Psoas muscle (tissue), 8 donors: ENCODE results near the gene ANKRD37. TPM values are rescaled to one million over a fixed set of nuclear protein-coding genes. Genes with fewer than 3 reads are reported as not detected.

Experiments used
- ATAC-seq, 4 donors: fragments of 200-7000 bp; cut with Tn5 transposase; one replicate each; pipeline ENCODE4 v1.9.1; 2020; ENCODE audit warnings: moderate library complexity in 3 of 4, mild to moderate bottlenecking in 2 of 4
- DNase-seq, 2 donors: peaks; one replicate each; pipeline ENCODE4 v3.0.0-alpha.2; 2020
- H3K27ac ChIP-seq: fragments of 200-600 bp; one replicate; pipeline ENCODE4 v1.8.0; 2022
- H3K27me3 ChIP-seq, 3 donors: fragments of 200-600 bp in 1 of 3; one replicate each; pipeline versions ENCODE4 v1.6.1 to v1.8.0; 2013 to 2022; ENCODE audit warnings: low read length in 2 of 3, mild to moderate bottlenecking in 2 of 3, moderate library complexity in 1 of 3; ENCODE audit not compliant: insufficient read depth in 3 of 3
- H3K36me3 ChIP-seq, 2 donors: fragments of 200-600 bp in 1 of 2; one replicate each; pipeline versions ENCODE4 v1.6.1 to v1.8.0; 2013 to 2022; ENCODE audit warnings: low read depth in 1 of 2, mild to moderate bottlenecking in 1 of 2, moderate library complexity in 1 of 2; ENCODE audit not compliant: insufficient read depth in 1 of 2
- H3K4me1 ChIP-seq: fragments of 200-600 bp; one replicate; pipeline ENCODE4 v1.8.0; 2022
- H3K4me3 ChIP-seq: fragments of 200-600 bp; one replicate; pipeline ENCODE4 v1.8.0; 2022; ENCODE audit warnings: mild to moderate bottlenecking
- H3K9me3 ChIP-seq: fragments of 200-600 bp; one replicate; pipeline ENCODE4 v1.8.0; 2022
- WGBS, 3 donors: extraction: QIAGEN DNeasy Blood & Tissue Kit; methylation state at CpG; one replicate each; pipeline versions ENCODE4 v1.1.6 to v1.1.7; 2013; 5-methylcytosine and 5-hydroxymethylcytosine counted together
- intact Hi-C, 2 donors: fragments of 100-400 bp; cut with DNase I; formaldehyde crosslinking; loops; one replicate each; pipeline versions ENCODE4 v1.11.0 to v1.14.2; 2022
- polyA plus RNA-seq, 3 donors: library from polyadenylated mRNA; stranded (reverse); fragments of 200-250 nt; gene quantifications; one replicate each; pipeline ENCODE4 v1.2.3, GENCODE V29; 2013
- total RNA-seq, 4 donors: library from RNA; stranded (reverse); fragmentation: NEBNext Ultra II Directional in 2 of 4; extraction: Animal tissue kit (Norgen Biotek cat#: 25700) in 2 of 4; gene quantifications; one replicate each; pipeline versions ENCODE4 v1.2.1 to v1.2.4, GENCODE V29; 2021 to 2023
- TF ChIP-seq, protein P1 (sequence below): fragments of 200-600 bp; IDR thresholded peaks from one replicate; pipeline ENCODE4 v1.8.0; 2022; ENCODE audit warnings: antibody characterized with exemption
- donor health status: healthy with polysubstance abuse.
- donor health status: DM: no; HTN: no; CAD: no; lungs with moderate emphysema.
- donor health status: Bipolar disorder and iron deficiency.
- donor health status: healthy.
- donor health status: DM: yes; HTN: yes; CAD: no.
- donor health status: DM: no; HTN: no; CAD: no.
- donor health status: DM: no; HTN: no; CAD: no.
- donor health status: DM: yes; HTN: yes; CAD: no.

The ANKRD37 gene
- total and polyA plus RNA-seq, 7 donors, result 6.9 to 31.2 (median 20.0) TPM

DNA sequence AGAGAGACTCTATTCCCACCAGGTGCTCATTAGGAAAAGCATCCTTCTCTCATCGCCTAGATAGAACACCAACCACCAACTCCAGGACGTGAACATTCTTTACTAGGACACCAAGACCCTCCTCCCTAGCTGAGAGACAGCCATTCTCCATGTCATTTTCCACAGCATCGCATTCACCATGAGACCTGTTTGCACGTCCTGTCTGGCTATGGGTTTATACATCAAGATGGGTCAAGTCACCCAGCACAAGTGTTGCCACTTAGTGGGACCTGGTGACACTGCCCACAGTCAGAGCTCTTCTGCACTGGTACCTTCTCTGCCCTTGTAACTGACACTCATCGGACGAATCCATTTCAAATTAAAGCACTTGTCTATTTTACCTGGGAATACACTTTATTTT is 18.4 kb upstream of the ANKRD37 start:
- TF ChIP-seq, protein P1, sequence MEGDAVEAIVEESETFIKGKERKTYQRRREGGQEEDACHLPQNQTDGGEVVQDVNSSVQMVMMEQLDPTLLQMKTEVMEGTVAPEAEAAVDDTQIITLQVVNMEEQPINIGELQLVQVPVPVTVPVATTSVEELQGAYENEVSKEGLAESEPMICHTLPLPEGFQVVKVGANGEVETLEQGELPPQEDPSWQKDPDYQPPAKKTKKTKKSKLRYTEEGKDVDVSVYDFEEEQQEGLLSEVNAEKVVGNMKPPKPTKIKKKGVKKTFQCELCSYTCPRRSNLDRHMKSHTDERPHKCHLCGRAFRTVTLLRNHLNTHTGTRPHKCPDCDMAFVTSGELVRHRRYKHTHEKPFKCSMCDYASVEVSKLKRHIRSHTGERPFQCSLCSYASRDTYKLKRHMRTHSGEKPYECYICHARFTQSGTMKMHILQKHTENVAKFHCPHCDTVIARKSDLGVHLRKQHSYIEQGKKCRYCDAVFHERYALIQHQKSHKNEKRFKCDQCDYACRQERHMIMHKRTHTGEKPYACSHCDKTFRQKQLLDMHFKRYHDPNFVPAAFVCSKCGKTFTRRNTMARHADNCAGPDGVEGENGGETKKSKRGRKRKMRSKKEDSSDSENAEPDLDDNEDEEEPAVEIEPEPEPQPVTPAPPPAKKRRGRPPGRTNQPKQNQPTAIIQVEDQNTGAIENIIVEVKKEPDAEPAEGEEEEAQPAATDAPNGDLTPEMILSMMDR, result no peak
- Histone ChIP-seq H3K27ac (no peak overlapping the region), H3K4me1 (no peaks in the 10 kb centered on the region), H3K27me3 (no peaks in the 10 kb centered on the region), H3K36me3 (peaks cover 0 to 4% of the 10 kb centered on the region in 2 donors), H3K4me3 (no peak overlapping the region), H3K9me3 (no peaks in the 10 kb centered on the region)
- no peak for ATAC-seq
- 88 to 98% (median 90%) methylated on average over 6 of the region's 6 CpGs for WGBS, 3 donors
- intact Hi-C loops, result no loop called here
- no peak for DNase-seq

DNA sequence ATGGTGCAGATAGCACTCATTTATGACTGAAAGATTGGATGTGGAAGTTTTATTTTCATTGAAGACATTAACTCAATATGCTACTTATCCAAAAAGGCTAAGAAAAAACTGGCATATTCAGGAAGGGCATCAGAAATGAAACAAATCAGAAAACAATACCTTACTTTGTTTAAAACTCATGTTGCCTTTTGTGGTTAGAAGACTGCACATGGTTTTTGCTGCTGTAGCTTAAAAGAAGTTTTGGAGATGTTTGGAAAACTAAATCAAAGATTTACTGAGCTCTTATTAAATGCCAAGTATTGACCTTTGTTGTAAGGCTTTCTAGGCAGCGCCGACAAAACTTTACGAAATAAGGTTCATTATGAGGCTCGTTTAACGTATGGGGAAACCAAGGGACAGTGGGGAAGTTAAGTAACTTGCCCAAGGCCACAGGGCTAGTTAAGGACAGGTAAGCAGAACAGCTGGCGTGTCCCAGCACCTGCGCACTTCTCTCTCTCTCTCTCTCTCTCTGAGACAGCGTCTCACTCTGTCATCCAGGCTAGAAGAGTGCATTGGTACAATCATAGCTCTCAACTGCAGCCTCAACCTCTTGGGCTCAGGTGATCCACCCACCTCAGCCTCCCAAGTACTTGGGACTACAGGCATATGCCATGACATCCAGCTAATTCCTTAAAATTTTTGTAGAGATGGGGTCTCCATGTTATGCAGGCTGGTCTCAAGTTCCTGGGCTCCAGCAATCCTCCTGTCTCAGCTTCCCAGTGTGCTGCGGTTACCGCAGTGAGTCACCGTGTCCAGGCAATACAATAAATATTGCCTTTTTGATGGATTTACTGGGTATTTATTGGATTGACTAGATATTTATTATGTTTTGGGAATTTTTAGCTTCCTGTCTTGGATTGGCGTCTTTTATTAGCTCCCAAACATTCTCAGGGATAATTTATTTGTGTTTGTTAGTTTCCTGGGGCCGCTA is 17.0 kb upstream of the ANKRD37 start:
- no peaks in the 10 kb centered on the region for H3K9me3 ChIP-seq
- H3K36me3 ChIP-seq, result no peaks in the 10 kb centered on the region
- intact Hi-C loops, result no loop called here
- no peaks in the 10 kb centered on the region for H3K27me3 ChIP-seq
- WGBS, 3 donors, result 95% methylated on average over 13 of the region's 13 CpGs
- H3K4me3 ChIP-seq, result no peak overlapping the region
- TF ChIP-seq, protein P1, result no peak
- DNase-seq, result no peak
- no peaks in the 10 kb centered on the region for H3K4me1 ChIP-seq
- ATAC-seq, result no peak
- H3K27ac ChIP-seq, result no peak overlapping the region

DNA sequence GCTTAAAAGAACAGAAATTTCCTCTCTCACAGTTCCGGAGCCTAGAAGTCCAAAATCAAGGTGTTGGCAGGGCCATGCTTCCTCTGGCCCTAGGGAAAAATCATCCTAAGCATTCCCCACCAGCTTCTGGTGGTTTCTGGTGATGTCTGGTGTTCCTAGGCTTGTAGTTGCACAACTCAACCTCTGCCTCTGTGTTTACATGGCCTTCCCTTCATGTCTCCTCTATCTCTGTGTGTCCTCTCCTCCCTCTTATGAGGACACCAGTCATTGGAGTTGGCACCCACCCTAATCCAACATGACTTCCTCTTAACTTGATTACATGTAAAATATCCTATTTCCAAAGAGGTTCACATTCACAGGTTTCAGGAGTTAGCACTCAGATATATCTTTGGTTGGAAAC is 16.3 kb upstream of the ANKRD37 start:
- no peaks in the 10 kb centered on the region for H3K36me3 ChIP-seq
- intact Hi-C loops, result no loop called here
- ATAC-seq, result no peak
- no peak for DNase-seq
- no peaks in the 10 kb centered on the region for H3K9me3 ChIP-seq
- no peaks in the 10 kb centered on the region for H3K4me1 ChIP-seq
- no peak overlapping the region for H3K27ac ChIP-seq
- no peaks in the 10 kb centered on the region for H3K27me3 ChIP-seq
- no peak overlapping the region for H3K4me3 ChIP-seq
- 83 to 85% (median 85%) methylated on average over 1 of the region's 1 CpG for WGBS, 3 donors
- TF ChIP-seq, protein P1, result no peak

DNA sequence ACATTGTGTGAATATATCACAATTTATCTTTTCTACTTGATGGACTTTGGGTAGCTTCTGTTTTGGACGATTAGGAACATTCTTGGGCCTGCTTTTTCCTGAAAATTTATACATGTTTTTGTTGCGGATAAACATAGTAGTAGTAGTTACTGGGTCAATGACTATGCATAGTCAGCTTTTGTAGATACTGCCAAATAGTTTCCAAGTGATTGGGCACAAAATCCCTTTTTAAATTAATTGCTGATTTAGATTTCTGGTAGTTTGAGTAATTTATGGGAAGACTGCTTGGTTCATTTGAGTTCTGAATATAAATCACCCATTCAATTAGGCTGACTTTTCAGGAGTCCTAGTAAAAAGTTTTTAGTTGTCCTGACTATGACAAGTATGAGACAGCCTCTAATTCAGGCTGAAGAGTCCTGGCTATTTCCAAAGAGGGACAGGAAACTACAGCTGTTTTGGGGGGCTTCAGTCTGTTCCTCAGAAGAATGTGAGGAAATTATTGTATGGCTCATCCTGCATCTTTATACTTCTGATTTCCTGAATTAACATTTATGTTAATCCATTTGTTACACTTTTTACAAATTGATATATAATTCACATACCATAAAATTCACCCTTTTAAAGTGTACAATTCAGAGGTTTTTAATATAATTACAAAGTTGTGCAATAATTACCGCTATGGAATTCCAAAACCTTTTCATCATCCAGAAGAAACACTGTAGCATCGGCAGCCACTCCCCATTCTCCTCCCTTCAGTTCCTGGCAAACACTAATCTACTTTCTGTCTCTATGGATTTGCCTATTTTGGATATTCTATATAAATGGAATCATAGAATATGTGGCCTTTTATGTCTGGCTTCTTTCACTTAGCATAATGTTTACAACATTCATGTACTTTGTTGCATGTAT is 15.1 kb upstream of the ANKRD37 start:
- intact Hi-C loops, result no loop called here
- TF ChIP-seq, protein P1, result no peak
- no peak for ATAC-seq
- no peak for DNase-seq
- Histone ChIP-seq H3K36me3 (no peaks in the 10 kb centered on the region), H3K27me3 (no peaks in the 10 kb centered on the region), H3K4me3 (no peak overlapping the region), H3K9me3 (no peaks in the 10 kb centered on the region), H3K27ac (no peak overlapping the region), H3K4me1 (no peaks in the 10 kb centered on the region)
- WGBS, 3 donors, result 53 to 62% (median 59%) methylated on average over 4 of the region's 4 CpGs
